HG02610 (cell line): ENCODE measurements around the gene SEC16B.

ENCODE experiments used
- ATAC-seq: cut with Tn5 transposase; IDR thresholded peaks from one replicate; pipeline ENCODE4 v1.9.1; 2021; ENCODE audit warnings: mild to moderate bottlenecking, moderate library complexity; ENCODE audit not compliant: unreplicated experiment

The SEC16B gene

GRCh38 chr1:177978530-177978929 is 8.7 kb upstream of the SEC16B start:
- no peak for ATAC-seq

GRCh38 chr1:177977141-177977540 is 7.3 kb upstream of the SEC16B start:
- no peak for ATAC-seq

GRCh38 chr1:177976596-177976995 is 6.7 kb upstream of the SEC16B start:
- ATAC-seq = no peak

GRCh38 chr1:177975588-177976495 is 6.0 kb upstream of the SEC16B start:
- ATAC-seq = no peak

GRCh38 chr1:177973585-177973984 is 3.7 kb upstream of the SEC16B start:
- ATAC-seq = no peak

- ATAC-seq = no peak
Measured at GRCh38 chr1:177969109-177969508, 749 bp downstream of the SEC16B start.

GRCh38 chr1:177966199-177966598 is 3.7 kb downstream of the SEC16B start:
- ATAC-seq = no peak

GRCh38 chr1:177965293-177965692 is 4.6 kb downstream of the SEC16B start:
- no peak for ATAC-seq

- ATAC-seq = no peak
Measured at GRCh38 chr1:177964336-177964735, 5.5 kb downstream of the SEC16B start.

- ATAC-seq = no peak
Measured at GRCh38 chr1:177960939-177961622, 8.8 kb downstream of the SEC16B start.

GRCh38 chr1:177959811-177960515 is 9.9 kb downstream of the SEC16B start:
- ATAC-seq = no peak

- no peak for ATAC-seq
Measured at GRCh38 chr1:177958092-177958491, 11.8 kb downstream of the SEC16B start.

GRCh38 chr1:177954076-177954475 is 15.8 kb downstream of the SEC16B start:
- ATAC-seq = no peak

GRCh38 chr1:177953549-177953948 is 16.3 kb downstream of the SEC16B start:
- ATAC-seq = no peak

- no peak for ATAC-seq
Measured at GRCh38 chr1:177952691-177953090, 17.2 kb downstream of the SEC16B start.

GRCh38 chr1:177952249-177952648 is 17.6 kb downstream of the SEC16B start:
- no peak for ATAC-seq

GRCh38 chr1:177950506-177950905 is 19.4 kb downstream of the SEC16B start:
- no peak for ATAC-seq

GRCh38 chr1:177948336-177948972 is 21.4 kb downstream of the SEC16B start:
- peak; percentile 75 for ATAC-seq

- no peak for ATAC-seq
Measured at GRCh38 chr1:177947623-177948022, 22.2 kb downstream of the SEC16B start.

GRCh38 chr1:177945943-177946650 is 23.8 kb downstream of the SEC16B start:
- peak; percentile 73 for ATAC-seq
